HepG2 (cell line): Measurements from ENCODE around the gene ANKRD10.

ENCODE experiments used
- ARNT ChIP-seq: fragments of 450-650 bp; IDR thresholded peaks from 2 replicates; pipeline ENCODE4 v1.6.1; 2017
- CHD2 ChIP-seq: IDR thresholded peaks from 2 replicates; pipeline ENCODE4 v1.6.1; 2011; ENCODE audit warnings: low read depth, low read length, improper control_type of control experiment
- CTCF ChIP-seq: sonication (generic); formaldehyde crosslinking; IDR thresholded peaks from 2 replicates; pipeline ENCODE4 v1.5.0; 2020; ENCODE audit warnings: mild to moderate bottlenecking, missing genetic modification reagents, moderate library complexity
- IKZF1 ChIP-seq: fragments of 450-650 bp; IDR thresholded peaks from 2 replicates; pipeline ENCODE4 v1.7.1; 2016
- ISL2 ChIP-seq: sonication (generic); formaldehyde crosslinking; IDR thresholded peaks from 2 replicates; pipeline ENCODE4 v1.5.0; 2020; ENCODE audit warnings: missing genetic modification reagents
- NFRKB ChIP-seq: fragments of 450-650 bp; IDR thresholded peaks from 2 replicates; pipeline ENCODE4 v1.6.1; 2017
- SRY ChIP-seq: sonication (generic); formaldehyde crosslinking; IDR thresholded peaks from 2 replicates; pipeline ENCODE4 v1.8.0; 2022; ENCODE audit warnings: mild to moderate bottlenecking, missing genetic modification reagents
- TAF1 ChIP-seq: sonication (generic); formaldehyde crosslinking; IDR thresholded peaks from 2 replicates; pipeline ENCODE4 v1.4.0; 2020; ENCODE audit warnings: missing genetic modification reagents
- ZNF441 ChIP-seq: sonication (generic); formaldehyde crosslinking; IDR thresholded peaks from 2 replicates; pipeline ENCODE4 v1.7.0; 2021; ENCODE audit warnings: missing genetic modification reagents, borderline replicate concordance
- TF ChIP-seq, protein P1 (sequence below): conservative IDR thresholded peaks from 2 replicates; pipeline ENCODE4 v1.6.1; 2018; ENCODE audit warnings: missing genetic modification reagents

GRCh38 chr13:110869231-110869804, 45.6 kb downstream of the ANKRD10 start:
- TF ChIP-seq SRY: no peak
- no peak for TF ChIP-seq CHD2
- TF ChIP-seq NFRKB: no peak
- TF ChIP-seq TAF1 (CRISPR knock-in tag): no peak
- no peak for TF ChIP-seq CTCF (CRISPR knock-in tag)
- TF ChIP-seq, protein P1, sequence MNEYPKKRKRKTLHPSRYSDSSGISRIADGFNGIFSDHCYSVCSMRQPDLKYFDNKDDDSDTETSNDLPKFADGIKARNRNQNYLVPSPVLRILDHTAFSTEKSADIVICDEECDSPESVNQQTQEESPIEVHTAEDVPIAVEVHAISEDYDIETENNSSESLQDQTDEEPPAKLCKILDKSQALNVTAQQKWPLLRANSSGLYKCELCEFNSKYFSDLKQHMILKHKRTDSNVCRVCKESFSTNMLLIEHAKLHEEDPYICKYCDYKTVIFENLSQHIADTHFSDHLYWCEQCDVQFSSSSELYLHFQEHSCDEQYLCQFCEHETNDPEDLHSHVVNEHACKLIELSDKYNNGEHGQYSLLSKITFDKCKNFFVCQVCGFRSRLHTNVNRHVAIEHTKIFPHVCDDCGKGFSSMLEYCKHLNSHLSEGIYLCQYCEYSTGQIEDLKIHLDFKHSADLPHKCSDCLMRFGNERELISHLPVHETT (CRISPR knock-in tag): no peak
- no peak for TF ChIP-seq ARNT
- TF ChIP-seq ISL2 (CRISPR knock-in tag): no peak
- no peak for TF ChIP-seq IKZF1
- no peak for TF ChIP-seq ZNF441 (CRISPR knock-in tag)
